AG10803 (cell line): Measurements from ENCODE around the gene CHMP2A.
A peak's percentile ranks its signal among the peaks of the same experiment; 100 is the strongest.

Source experiments
- DNase-seq: peaks from one replicate; pipeline ENCODE4 v3.0.0; 2010; ENCODE audit warnings: low read depth
- H3K4me3 ChIP-seq: 2 replicates; pipeline ENCODE4 v1.5.1; 2011; ENCODE audit warnings: mild to moderate bottlenecking, low read length, control low read depth
- CTCF ChIP-seq: conservative IDR thresholded peaks from 2 replicates; pipeline ENCODE4 v1.5.1; 2011; ENCODE audit warnings: mild to moderate bottlenecking, low read length, control low read depth, inconsistent platforms

CHMP2A gene

GRCh38 chr19:58516246-58516836 lies 38.6 kb downstream of the CHMP2A start:
- TF ChIP-seq CTCF, result no peak
- no peak overlapping the region for H3K4me3 ChIP-seq
- DNase-seq, result no peak

- no peak overlapping the region for H3K4me3 ChIP-seq
These were observed 39.6 kb downstream of the CHMP2A start for GRCh38 chr19:58515259-58515658.

GRCh38 chr19:58514564-58515022 lies 40.3 kb downstream of the CHMP2A start:
- H3K4me3 ChIP-seq, result peak overlapping the region; percentile 56
- DNase-seq, result no peak
- no peak for TF ChIP-seq CTCF

More at GRCh38 chr19:58515259-58515658, 39.6 kb downstream of the CHMP2A start:
- no peak for DNase-seq
- no peak for TF ChIP-seq CTCF

GRCh38 chr19:58513694-58514563 lies 41.0 kb downstream of the CHMP2A start:
- peak; percentile 84 for DNase-seq
- peak; percentile 52 for TF ChIP-seq CTCF
- H3K4me3 ChIP-seq, result peak overlapping the region; percentile 56

- TF ChIP-seq CTCF, result no peak
- no peak overlapping the region for H3K4me3 ChIP-seq
- DNase-seq, result no peak
These were observed 41.7 kb downstream of the CHMP2A start for GRCh38 chr19:58513213-58513693.

GRCh38 chr19:58511353-58512208 lies 43.3 kb downstream of the CHMP2A start, which contains the start of gene SLC27A5:
SLC27A5 (minus strand) TSS chr19:58511992; CDS start chr19:58511955, 37 bp downstream.
- H3K4me3 ChIP-seq, result no peak within 1 kb of the TSS
- DNase-seq, result no peak

More at GRCh38 chr19:58511353-58512208, 43.3 kb downstream of the CHMP2A start, which contains the start of gene SLC27A5:
- TF ChIP-seq CTCF, result no peak
